Neuron (in vitro differentiated cells): ENCODE measurements around the gene SYT1.

ENCODE experiments used
- H2AFZ ChIP-seq: one replicate; pipeline ENCODE4 v1.6.1; 2013; ENCODE audit warnings: low read depth, mild to moderate bottlenecking, inconsistent platforms, low read length, moderate library complexity
- H3K27me3 ChIP-seq: one replicate; pipeline ENCODE4 v1.6.1; 2013; ENCODE audit warnings: low read length; ENCODE audit not compliant: insufficient read depth
- H3K36me3 ChIP-seq: one replicate; pipeline ENCODE4 v1.6.1; 2013; ENCODE audit warnings: low read length; ENCODE audit not compliant: insufficient read depth
- H3K4me1 ChIP-seq: one replicate; pipeline ENCODE4 v1.6.1; 2013; ENCODE audit warnings: low read length; ENCODE audit not compliant: insufficient read depth
- H3K4me3 ChIP-seq: 2 replicates; pipeline ENCODE4 v1.5.1; 2013; ENCODE audit warnings: mild to moderate bottlenecking, low read length, moderate library complexity
- H3K9me3 ChIP-seq: one replicate; pipeline ENCODE4 v1.6.1; 2013; ENCODE audit warnings: low read length

SYT1 gene

GRCh38 chr12:79324571-79324970 lies 460.0 kb downstream of the SYT1 start:
- Histone ChIP-seq H3K4me1 (no peaks in the 10 kb centered on the region), H3K27me3 (no peaks in the 10 kb centered on the region), H3K4me3 (no peak overlapping the region), H3K36me3 (peaks cover 4% of the 10 kb centered on the region), H3K9me3 (no peaks in the 10 kb centered on the region), H2AFZ (no peak overlapping the region)

- no peaks in the 10 kb centered on the region for H3K9me3 ChIP-seq
- H3K4me3 ChIP-seq: no peak overlapping the region
- H3K36me3 ChIP-seq: peaks cover 10% of the 10 kb centered on the region
- H3K4me1 ChIP-seq: no peaks in the 10 kb centered on the region
- no peak overlapping the region for H2AFZ ChIP-seq
- no peaks in the 10 kb centered on the region for H3K27me3 ChIP-seq
Measured at GRCh38 chr12:79326222-79326621, 461.6 kb downstream of the SYT1 start.

GRCh38 chr12:79326663-79327062 lies 462.1 kb downstream of the SYT1 start:
- H3K36me3 ChIP-seq: peaks cover 10% of the 10 kb centered on the region
- no peaks in the 10 kb centered on the region for H3K4me1 ChIP-seq
- no peaks in the 10 kb centered on the region for H3K27me3 ChIP-seq
- H3K9me3 ChIP-seq: no peaks in the 10 kb centered on the region
- no peak overlapping the region for H3K4me3 ChIP-seq
- no peak overlapping the region for H2AFZ ChIP-seq

- Histone ChIP-seq H3K4me1 (no peaks in the 10 kb centered on the region), H3K4me3 (no peak overlapping the region), H3K9me3 (no peaks in the 10 kb centered on the region), H3K36me3 (peaks cover 15% of the 10 kb centered on the region), H3K27me3 (no peaks in the 10 kb centered on the region), H2AFZ (no peak overlapping the region)
Measured at GRCh38 chr12:79327465-79327864, 462.9 kb downstream of the SYT1 start.

GRCh38 chr12:79329933-79330332 lies 465.4 kb downstream of the SYT1 start:
- Histone ChIP-seq H3K4me3 (no peak overlapping the region), H3K9me3 (no peaks in the 10 kb centered on the region), H3K36me3 (peaks cover 15% of the 10 kb centered on the region), H3K27me3 (no peaks in the 10 kb centered on the region), H2AFZ (no peak overlapping the region), H3K4me1 (no peaks in the 10 kb centered on the region)

GRCh38 chr12:79331870-79332269 lies 467.3 kb downstream of the SYT1 start:
- Histone ChIP-seq H3K4me1 (no peaks in the 10 kb centered on the region), H3K36me3 (peaks cover 15% of the 10 kb centered on the region), H3K27me3 (no peaks in the 10 kb centered on the region), H2AFZ (no peak overlapping the region), H3K4me3 (no peak overlapping the region), H3K9me3 (no peaks in the 10 kb centered on the region)

- no peak overlapping the region for H2AFZ ChIP-seq
- H3K27me3 ChIP-seq: no peaks in the 10 kb centered on the region
- H3K36me3 ChIP-seq: peaks cover 15% of the 10 kb centered on the region
- H3K9me3 ChIP-seq: no peaks in the 10 kb centered on the region
- no peak overlapping the region for H3K4me3 ChIP-seq
- H3K4me1 ChIP-seq: no peaks in the 10 kb centered on the region
Measured at GRCh38 chr12:79333144-79333543, 468.6 kb downstream of the SYT1 start.

GRCh38 chr12:79337662-79338290 lies 473.2 kb downstream of the SYT1 start:
- Histone ChIP-seq H3K36me3 (no peaks in the 10 kb centered on the region), H3K4me3 (no peak overlapping the region), H3K27me3 (no peaks in the 10 kb centered on the region), H3K9me3 (no peaks in the 10 kb centered on the region), H3K4me1 (no peaks in the 10 kb centered on the region), H2AFZ (no peak overlapping the region)

- H3K4me1 ChIP-seq: peaks cover 7% of the 10 kb centered on the region
- no peak overlapping the region for H3K4me3 ChIP-seq
- H3K27me3 ChIP-seq: no peaks in the 10 kb centered on the region
- no peaks in the 10 kb centered on the region for H3K9me3 ChIP-seq
- no peak overlapping the region for H2AFZ ChIP-seq
- H3K36me3 ChIP-seq: peaks cover 2% of the 10 kb centered on the region
Measured at GRCh38 chr12:79344855-79345847, 480.6 kb downstream of the SYT1 start.

GRCh38 chr12:79347866-79348265 lies 483.3 kb downstream of the SYT1 start:
- no peaks in the 10 kb centered on the region for H3K27me3 ChIP-seq
- no peak overlapping the region for H2AFZ ChIP-seq
- H3K4me1 ChIP-seq: peaks cover 7% of the 10 kb centered on the region
- H3K9me3 ChIP-seq: no peaks in the 10 kb centered on the region
- peaks cover 2% of the 10 kb centered on the region for H3K36me3 ChIP-seq
- no peak overlapping the region for H3K4me3 ChIP-seq

- Histone ChIP-seq H3K27me3 (no peaks in the 10 kb centered on the region), H3K4me1 (peaks cover 7% of the 10 kb centered on the region), H2AFZ (no peak overlapping the region), H3K9me3 (no peaks in the 10 kb centered on the region), H3K36me3 (peaks cover 13% of the 10 kb centered on the region), H3K4me3 (no peak overlapping the region)
Measured at GRCh38 chr12:79351251-79351650, 486.7 kb downstream of the SYT1 start.

GRCh38 chr12:79356216-79356615 lies 491.6 kb downstream of the SYT1 start:
- Histone ChIP-seq H2AFZ (no peak overlapping the region), H3K4me3 (no peak overlapping the region), H3K9me3 (no peaks in the 10 kb centered on the region), H3K4me1 (no peaks in the 10 kb centered on the region), H3K36me3 (peaks cover 23% of the 10 kb centered on the region), H3K27me3 (no peaks in the 10 kb centered on the region)

GRCh38 chr12:79357048-79357447 lies 492.5 kb downstream of the SYT1 start:
- Histone ChIP-seq H3K4me1 (no peaks in the 10 kb centered on the region), H3K36me3 (peaks cover 27% of the 10 kb centered on the region), H3K9me3 (no peaks in the 10 kb centered on the region), H3K4me3 (no peak overlapping the region), H2AFZ (no peak overlapping the region), H3K27me3 (no peaks in the 10 kb centered on the region)
